ENCODE measurements around the gene RNU5D-1.

RNU5D-1 gene

DNA sequence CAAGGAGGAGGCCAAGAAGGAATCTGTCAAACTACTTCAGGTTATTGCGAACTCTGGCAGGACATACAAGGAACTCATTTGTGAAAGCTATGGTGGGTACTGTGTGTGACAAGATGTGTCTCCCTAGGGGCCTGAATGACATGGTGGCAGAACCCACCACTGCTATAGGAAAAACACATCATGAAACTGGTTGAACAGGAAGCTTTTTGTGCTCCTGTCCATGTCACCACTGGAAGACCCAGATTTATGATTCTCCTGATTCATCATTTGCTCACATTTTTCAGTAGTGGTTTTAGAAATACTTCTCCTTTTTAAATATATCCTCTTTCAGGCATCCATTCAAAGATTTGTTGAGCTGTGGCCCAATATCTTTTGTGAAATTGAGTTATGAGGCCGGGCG is 32.8 kb downstream of the RNU5D-1 start:
- DNase-seq = no peak

DNA sequence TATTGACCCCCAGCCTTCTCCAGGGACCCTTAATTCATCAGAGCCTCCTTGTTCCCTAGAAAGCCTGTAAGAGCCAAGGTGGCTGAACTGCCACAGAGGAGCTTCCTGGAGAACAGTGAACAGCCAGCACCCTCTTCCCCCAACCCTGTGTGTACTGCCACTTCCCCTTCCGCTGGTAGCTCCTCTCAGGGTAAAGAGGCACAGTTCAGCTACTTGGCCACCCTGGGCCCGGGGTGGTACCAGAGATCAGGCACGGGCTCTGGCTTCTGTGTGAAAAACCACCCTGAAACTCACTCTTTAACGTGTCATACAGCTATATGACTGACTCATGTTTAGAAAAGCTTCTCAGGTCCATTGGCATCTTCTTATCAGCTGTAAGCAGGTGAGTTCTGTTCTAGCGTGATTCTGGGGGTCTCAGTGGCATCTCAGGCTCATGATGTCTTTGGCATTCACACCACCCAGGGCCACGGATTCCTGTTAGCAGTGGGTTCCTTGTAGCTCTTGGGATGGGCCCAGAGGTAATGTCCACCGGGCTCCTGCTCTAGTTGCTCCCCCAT is 34.1 kb downstream of the RNU5D-1 start:
- no peak for DNase-seq

DNA sequence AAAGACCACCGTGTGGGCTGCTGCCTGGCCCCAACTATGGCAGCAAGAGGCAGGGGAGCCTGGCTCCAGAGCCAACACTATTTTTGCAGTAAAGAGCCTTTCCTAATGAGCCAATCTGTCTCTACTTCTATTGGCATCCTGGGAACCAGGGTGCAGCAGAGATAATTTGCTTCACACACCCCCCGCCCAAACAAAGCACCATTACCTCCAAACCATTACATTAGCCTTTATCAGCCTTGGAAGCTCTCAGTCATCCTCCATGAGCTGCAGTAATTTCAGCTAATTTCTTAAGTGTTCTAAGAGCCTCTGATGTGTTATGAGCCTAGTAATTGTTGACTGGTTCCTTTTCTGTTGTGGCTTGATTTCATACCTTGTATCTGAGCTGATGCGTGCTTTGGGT is 34.9 kb downstream of the RNU5D-1 start:
- no peak for DNase-seq

DNA sequence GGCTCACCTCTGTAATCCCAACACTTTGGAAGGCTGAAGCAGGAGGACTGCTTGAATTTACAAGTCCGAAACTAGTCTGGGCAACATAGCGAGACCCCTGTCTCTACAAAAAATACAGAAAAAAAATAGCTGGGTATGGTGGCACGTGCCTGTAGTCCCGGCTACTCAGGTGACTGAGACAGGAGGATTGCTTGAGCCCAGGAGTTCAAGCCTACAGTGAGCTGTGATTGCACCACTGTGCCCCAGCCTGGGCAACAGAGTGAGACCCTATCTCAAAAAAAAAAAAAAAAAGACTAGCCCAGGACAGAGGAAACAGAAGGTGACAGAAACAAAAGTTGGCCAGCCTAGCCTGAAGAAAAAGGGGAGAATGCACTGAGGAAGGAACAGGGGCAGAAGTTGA is 35.3 kb downstream of the RNU5D-1 start:
- no peak for DNase-seq

DNA sequence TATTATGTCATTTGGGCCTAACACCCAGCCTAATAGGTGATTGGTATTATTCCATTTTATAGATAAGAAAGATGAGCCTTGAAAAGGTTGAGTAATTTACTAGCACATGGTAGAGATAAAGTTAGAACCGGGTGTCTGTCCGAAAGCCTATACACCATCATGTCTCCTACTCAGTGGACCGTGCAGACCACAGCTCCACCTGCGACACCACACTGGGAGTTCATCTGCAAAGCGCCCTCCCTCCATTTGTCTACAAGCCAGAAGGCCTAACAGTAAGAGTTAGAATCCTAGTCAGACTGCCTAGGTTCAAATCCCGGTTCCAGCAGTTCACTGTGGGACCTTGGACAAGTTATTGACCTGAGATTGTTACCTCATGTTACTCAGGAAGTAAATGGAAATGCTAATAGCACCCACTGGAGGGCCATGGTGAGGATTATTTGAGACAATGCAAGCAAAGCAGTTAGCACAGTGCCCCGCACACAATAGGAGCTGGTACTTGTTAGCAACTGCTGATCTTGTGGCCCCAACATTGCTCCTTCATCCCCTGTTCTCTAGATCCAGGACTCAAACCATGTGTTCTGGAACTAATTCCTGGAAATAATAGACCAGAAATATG is 36.0 kb downstream of the RNU5D-1 start:
- DNase-seq = no peak

DNA sequence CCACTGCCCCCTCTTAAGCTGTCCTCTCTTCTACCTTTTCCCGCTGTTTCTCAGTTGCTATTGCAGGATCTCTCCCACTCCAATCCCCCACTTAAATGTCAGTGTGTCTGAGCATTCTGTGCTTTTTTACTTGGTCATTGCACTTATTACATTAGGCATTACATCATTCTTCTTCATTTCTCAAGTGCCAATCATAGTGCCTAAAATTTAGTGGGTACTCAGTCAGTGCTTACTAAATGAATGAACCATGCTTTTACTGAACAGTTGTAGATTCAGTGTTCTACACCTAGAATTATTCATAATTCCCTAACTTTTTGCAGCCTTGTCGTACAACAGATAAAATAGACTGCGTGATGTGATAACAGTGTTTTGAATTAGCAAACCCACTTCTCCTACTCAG is 37.1 kb downstream of the RNU5D-1 start:
- no peak for DNase-seq

DNA sequence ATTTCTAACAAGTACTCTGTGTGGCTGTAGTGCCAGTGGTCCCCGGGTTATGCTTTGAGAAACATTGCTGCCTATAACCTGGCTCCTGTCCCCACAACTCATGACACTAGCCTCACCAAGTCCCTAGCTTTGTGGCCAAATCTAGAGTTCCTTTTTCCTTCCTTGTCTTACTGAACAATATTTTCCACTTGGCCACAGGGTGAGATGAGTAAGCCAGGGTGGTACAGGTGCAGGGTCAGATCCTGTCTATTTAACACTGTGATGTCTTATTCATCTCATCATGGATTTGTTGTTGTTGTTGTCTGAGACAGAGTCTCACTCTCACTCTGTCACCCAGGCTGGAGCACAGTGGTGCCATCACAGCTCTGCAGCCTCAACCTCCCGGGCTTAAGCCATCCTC is 37.8 kb downstream of the RNU5D-1 start:
- no peak for DNase-seq

DNA sequence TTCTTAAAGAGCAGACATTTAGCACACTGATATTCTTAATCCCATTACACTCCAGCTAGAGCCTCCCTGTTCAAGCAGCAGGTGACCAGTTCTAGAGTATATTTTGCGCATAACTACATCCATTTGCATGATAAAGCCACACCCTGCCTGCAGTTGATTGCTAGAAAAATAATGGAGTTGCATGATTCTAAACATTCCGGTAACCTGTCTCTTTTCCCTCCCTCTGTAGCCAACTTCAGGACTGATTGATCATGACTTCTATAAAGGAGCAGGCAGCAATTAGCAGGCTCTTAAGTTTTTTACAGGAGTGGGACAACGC is 41.6 kb downstream of the RNU5D-1 start:
- DNase-seq = no peak

DNA sequence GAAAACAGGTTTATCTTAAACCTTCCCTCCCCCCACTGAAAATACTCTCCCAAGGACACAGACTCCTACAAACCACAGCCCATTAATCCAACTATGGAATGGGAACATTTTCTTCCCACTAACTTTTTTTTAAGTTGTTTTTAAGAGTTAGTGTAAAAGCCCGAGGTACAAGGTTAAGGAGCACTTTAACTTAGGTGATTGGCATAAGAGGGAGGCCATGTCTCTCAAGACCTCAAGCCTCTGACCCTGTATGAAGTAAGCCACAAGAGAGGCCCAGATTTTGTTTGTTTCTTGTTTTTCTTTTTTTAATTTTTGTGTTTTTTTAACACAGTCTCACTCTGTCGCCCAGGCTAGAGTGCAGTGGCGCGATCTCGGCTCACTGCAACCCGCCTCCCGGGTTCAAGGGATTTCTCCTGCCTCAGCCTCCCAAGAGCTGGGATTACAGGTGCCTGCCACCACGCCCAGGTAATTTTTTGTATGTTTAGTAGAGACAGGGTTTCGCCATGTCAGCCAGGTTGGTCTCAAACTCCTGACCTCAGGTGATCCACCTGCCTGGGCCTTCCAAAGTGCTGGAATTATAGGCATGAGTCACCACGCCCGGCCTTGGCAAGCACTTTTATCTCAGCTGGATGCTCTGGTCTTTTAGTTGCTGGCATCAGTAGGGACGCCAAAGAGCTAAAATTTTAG is 42.1 kb downstream of the RNU5D-1 start:
- no peak for DNase-seq

DNA sequence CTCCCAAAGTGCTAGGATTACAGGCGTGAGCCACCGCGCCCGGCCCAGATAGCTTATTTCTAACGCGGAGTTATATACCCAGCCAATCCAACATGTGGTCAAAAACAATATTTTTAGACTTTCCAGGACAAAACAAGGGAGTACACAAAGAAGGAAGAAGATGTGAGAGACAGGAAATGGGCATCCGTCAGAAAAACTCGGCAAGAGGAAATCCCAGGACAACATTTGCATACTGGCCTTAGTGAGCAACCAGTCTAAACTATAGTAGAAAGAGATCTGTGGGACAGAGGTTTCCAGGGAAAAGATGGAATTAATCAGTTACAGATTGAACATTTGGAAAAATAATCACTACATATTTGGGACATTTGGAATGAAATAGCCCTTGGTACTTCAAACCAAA is 45.1 kb downstream of the RNU5D-1 start:
- DNase-seq = no peak

DNA sequence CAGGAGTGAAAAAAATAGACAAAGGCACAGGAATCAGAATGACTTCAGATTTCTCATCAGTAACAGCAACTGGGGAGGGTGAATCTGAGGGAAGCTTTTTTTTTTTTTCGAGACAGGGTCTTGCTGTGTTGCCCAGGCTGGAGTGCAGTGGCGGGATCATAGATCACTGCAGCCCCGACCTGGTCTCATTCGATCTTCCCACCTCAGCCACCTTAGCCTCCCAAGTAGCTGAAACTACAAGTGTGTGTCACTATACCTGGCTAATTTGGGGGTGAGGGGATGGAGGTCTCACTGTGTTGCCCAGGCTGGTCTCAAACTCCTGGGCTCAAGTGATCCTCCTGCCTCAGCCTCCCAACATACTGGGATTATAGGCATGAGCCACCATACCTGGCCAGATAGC is 45.8 kb downstream of the RNU5D-1 start:
- DNase-seq = no peak

DNA sequence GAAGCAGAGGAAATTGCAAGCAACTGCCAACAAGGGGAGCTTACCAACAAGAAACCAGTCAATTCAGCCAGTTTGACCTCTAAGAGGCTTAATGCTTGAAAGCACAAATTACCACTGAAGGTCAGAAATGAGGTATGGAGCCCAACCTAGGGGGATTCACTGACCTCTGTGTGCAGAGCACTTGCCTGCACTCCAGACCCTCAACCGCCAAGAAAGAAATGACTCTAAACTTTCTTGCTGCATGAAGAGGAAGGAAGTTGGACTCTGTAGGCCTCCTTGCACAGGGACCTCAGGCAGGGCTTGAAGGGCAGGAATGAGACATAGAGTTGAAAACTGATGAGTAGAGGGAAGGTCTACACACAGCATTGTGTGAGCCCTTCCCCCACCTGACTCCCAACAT is 46.4 kb downstream of the RNU5D-1 start:
- DNase-seq = no peak

DNA sequence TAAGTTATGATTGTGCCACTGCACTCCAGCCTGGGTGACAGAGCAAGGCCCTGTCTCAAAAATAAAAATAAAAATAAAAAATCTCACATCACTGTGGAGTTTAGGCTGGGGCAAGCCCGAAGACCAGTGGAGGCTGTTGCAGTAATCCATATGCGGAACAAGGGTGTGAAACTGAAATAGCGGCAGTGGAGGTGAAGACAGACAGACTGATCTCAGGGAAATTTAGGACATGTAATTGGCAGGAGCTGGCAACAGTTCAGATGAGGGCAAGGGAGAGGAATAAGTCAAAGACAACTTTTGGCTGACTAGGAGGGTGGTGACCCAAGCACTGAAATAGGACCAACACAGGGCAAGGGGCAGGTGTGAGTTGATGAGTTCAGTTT is 48.1 kb downstream of the RNU5D-1 start:
- no peak for DNase-seq

DNA sequence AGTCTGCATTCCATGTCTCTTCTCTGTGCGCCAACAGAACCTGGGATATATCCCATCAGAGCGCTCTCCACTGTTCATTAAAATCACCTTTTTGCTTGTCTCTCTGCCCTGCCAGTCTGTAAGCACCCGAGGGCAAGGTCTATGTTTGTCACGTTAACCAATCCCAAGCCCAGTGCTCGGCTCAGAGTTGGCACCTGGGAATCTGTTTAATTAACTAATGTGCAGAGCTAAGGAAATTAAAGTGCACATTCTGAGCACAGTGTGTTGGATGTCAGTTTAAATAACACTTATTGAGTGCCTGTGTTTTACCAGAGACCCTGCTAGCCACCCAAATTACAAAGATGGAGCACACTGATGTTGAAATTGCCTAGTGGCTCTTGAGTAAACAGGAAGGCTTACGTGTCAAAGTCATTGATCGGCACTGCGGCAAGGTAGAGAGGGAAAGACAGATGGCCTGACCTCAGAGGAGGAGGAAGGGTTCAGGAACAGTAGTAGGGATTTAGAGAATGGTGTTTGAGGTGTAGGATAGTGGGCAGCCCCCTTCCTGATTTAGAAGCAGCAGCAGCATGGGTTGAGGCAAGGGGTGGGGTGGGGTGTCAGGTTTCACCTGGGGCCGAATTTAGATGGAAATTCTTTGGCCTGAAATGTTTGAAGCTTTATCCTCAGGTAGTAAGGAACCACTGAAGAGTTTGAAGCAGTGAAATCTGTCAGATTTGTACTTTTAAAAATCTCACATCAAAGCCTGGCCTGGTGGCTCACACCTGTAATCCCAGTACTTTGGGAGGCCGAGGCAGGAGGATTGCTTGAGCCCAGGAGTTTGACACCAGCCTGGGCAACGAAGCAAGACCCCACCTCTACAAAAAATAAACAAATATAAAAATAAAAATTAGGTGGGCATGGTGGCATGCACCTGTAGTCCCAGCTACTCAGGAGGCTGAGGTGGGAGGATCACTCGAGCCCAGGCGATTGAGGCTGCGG is 48.8 kb downstream of the RNU5D-1 start:
- DNase-seq = no peak

Measured in 8988T (cell line).